GM12875 (cell line): ENCODE data around the gene B3GAT3.

Experiments used
- H3K4me3 ChIP-seq: one replicate; pipeline ENCODE4 v1.5.1; 2011; ENCODE audit warnings: low read depth, low read length, control low read depth
- CTCF ChIP-seq: IDR thresholded peaks from 2 replicates; pipeline ENCODE4 v1.5.1; 2011; ENCODE audit warnings: low read depth, mild to moderate bottlenecking, control low read depth, inconsistent platforms, low read length, moderate library complexity, borderline replicate concordance; ENCODE audit not compliant: insufficient read depth

The B3GAT3 gene

GRCh38 chr11:62608776-62609175 is 13.0 kb downstream of the B3GAT3 start:
- no peak for TF ChIP-seq CTCF

GRCh38 chr11:62607714-62608113 is 14.1 kb downstream of the B3GAT3 start:
- no peak overlapping the region for H3K4me3 ChIP-seq
- no peak for TF ChIP-seq CTCF

More at GRCh38 chr11:62608776-62609175, 13.0 kb downstream of the B3GAT3 start:
- no peak overlapping the region for H3K4me3 ChIP-seq

- TF ChIP-seq CTCF: no peak
- no peak overlapping the region for H3K4me3 ChIP-seq
Observed at GRCh38 chr11:62605902-62606301, 15.9 kb downstream of the B3GAT3 start.

GRCh38 chr11:62605467-62605866 is 16.3 kb downstream of the B3GAT3 start:
- no peak for TF ChIP-seq CTCF
- H3K4me3 ChIP-seq: no peak overlapping the region

GRCh38 chr11:62604460-62605120 is 17.2 kb downstream of the B3GAT3 start:
- H3K4me3 ChIP-seq: no peak overlapping the region
- TF ChIP-seq CTCF: no peak

- H3K4me3 ChIP-seq: no peak overlapping the region
- no peak for TF ChIP-seq CTCF
Observed at GRCh38 chr11:62603776-62604299, 17.9 kb downstream of the B3GAT3 start.

- TF ChIP-seq CTCF: no peak
- no peak overlapping the region for H3K4me3 ChIP-seq
Observed at GRCh38 chr11:62603072-62603408, 18.7 kb downstream of the B3GAT3 start.
